Endodermal cell (in vitro differentiated cells): Measurements from ENCODE around the gene TEP1. TPM values are rescaled to one million over a fixed set of nuclear protein-coding genes. Genes with fewer than 3 reads are reported as not detected.

Source experiments
- DNase-seq: peaks from one replicate; pipeline ENCODE4 v3.0.0-alpha.2; 2017
- H3K27ac ChIP-seq: 2 replicates; pipeline ENCODE4 v1.5.1; 2013; ENCODE audit warnings: mild to moderate bottlenecking, low read depth, low read length, moderate library complexity
- H3K27me3 ChIP-seq: 2 replicates; pipeline ENCODE4 v1.6.1; 2013; ENCODE audit warnings: mild to moderate bottlenecking, low read length, moderate library complexity; ENCODE audit not compliant: insufficient read depth, control insufficient read depth, poor library complexity, severe bottlenecking
- H3K36me3 ChIP-seq: 2 replicates; pipeline ENCODE4 v1.7.0; 2013; ENCODE audit warnings: mild to moderate bottlenecking, low read length, moderate library complexity; ENCODE audit not compliant: control insufficient read depth, insufficient read depth
- H3K4me1 ChIP-seq: one replicate; pipeline ENCODE4 v1.7.0; 2013; ENCODE audit warnings: low read length; ENCODE audit not compliant: control insufficient read depth, insufficient read depth
- H3K4me3 ChIP-seq: 2 replicates; pipeline ENCODE4 v1.5.1; 2013; ENCODE audit warnings: mild to moderate bottlenecking, low read length, moderate library complexity
- H3K9ac ChIP-seq: 2 replicates; pipeline ENCODE4 v1.6.1; 2013; ENCODE audit warnings: mild to moderate bottlenecking, low read length, moderate library complexity; ENCODE audit not compliant: poor library complexity, severe bottlenecking; ENCODE audit errors: extremely low read depth
- H3K9me3 ChIP-seq: 2 replicates; pipeline ENCODE4 v1.6.1; 2013; ENCODE audit warnings: mild to moderate bottlenecking, low read length, moderate library complexity; ENCODE audit not compliant: control insufficient read depth
- H3K27ac Mint-ChIP-seq: 2 replicates; pipeline ENCODE4 v1.8.0; 2020; ENCODE audit warnings: mixed read lengths
- H3K27me3 Mint-ChIP-seq: 2 replicates; pipeline ENCODE4 v1.8.0; 2021; ENCODE audit warnings: mild to moderate bottlenecking, mixed read lengths; ENCODE audit not compliant: insufficient read depth
- H3K36me3 Mint-ChIP-seq: 2 replicates; pipeline ENCODE4 v1.8.0; 2020; ENCODE audit warnings: low read depth, mixed read lengths
- H3K4me1 Mint-ChIP-seq: 2 replicates; pipeline ENCODE4 v1.8.0; 2020; ENCODE audit warnings: mixed read lengths
- H3K4me3 Mint-ChIP-seq: 2 replicates; pipeline ENCODE4 v1.8.0; 2020; ENCODE audit warnings: mild to moderate bottlenecking, moderate library complexity, mixed read lengths
- H3K9me3 Mint-ChIP-seq: 2 replicates; pipeline ENCODE4 v1.8.0; 2020; ENCODE audit warnings: mild to moderate bottlenecking, mixed read lengths
- WGBS, 2 experiments: methylation state at CpG; one replicate each; pipeline versions ENCODE4 v1.1.5 to v1.1.7; 2013; ENCODE audit warnings: missing lambda C conversion rate in 2 of 2, mixed read lengths in 1 of 2; ENCODE audit not compliant: insufficient coverage in 1 of 2, insufficient read length in 1 of 2; 5-methylcytosine and 5-hydroxymethylcytosine counted together
- total RNA-seq, 2 donors: library from RNA; stranded (reverse); fragmentation: NEBNext Ultra II Directional in 1 of 2; extraction: Animal tissue kit (Norgen Biotek cat#: 25700) in 1 of 2; gene quantifications; 2 replicates in 1 of 2; 3 replicates in 1 of 2; pipeline ENCODE4 v1.2.1, GENCODE V29; 2021
- TF ChIP-seq, protein P1 (sequence below): fragments of 200-600 bp; sonication (generic); conservative IDR thresholded peaks from 2 replicates; pipeline ENCODE4 v1.5.0; 2021; ENCODE audit warnings: antibody characterized with exemption, mild to moderate bottlenecking

TEP1 gene
- total RNA-seq, 2 donors from 2014 or later: 33.8 to 34.0 TPM

DNA sequence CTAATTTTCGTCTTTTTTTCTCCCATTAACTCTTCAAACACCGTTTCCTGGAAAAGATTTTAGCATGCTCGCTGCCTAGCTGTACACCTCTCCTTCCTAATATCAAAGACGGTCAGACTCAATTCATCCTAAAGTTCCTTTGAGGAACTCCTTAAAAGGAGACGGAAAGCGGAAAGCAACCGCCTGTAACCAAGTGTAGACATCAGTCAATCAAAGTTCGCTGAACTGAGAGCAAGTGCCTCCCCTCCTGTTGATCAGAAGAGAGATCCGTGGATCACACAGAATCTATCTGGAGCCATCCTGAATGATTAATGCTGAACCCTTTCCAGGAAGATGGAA is 412 bp upstream of the TEP1 start:
- no peak overlapping the region for H3K27ac ChIP-seq
- no peaks in the 10 kb centered on the region for H3K36me3 ChIP-seq
- peak overlapping the region; percentile 66 for H3K9ac ChIP-seq
- peak overlapping the region; percentile 74 for H3K4me3 Mint-ChIP-seq
- H3K4me1 ChIP-seq: peaks cover 9% of the 10 kb centered on the region
- H3K27me3 Mint-ChIP-seq: no peaks in the 10 kb centered on the region
- TF ChIP-seq, protein P1, sequence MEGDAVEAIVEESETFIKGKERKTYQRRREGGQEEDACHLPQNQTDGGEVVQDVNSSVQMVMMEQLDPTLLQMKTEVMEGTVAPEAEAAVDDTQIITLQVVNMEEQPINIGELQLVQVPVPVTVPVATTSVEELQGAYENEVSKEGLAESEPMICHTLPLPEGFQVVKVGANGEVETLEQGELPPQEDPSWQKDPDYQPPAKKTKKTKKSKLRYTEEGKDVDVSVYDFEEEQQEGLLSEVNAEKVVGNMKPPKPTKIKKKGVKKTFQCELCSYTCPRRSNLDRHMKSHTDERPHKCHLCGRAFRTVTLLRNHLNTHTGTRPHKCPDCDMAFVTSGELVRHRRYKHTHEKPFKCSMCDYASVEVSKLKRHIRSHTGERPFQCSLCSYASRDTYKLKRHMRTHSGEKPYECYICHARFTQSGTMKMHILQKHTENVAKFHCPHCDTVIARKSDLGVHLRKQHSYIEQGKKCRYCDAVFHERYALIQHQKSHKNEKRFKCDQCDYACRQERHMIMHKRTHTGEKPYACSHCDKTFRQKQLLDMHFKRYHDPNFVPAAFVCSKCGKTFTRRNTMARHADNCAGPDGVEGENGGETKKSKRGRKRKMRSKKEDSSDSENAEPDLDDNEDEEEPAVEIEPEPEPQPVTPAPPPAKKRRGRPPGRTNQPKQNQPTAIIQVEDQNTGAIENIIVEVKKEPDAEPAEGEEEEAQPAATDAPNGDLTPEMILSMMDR: no peak
- H3K9me3 ChIP-seq: no peaks in the 10 kb centered on the region
- H3K4me3 ChIP-seq: peak overlapping the region; percentile 98
- peak overlapping the region; percentile 92 for H3K27ac Mint-ChIP-seq
- peaks cover 28% of the 10 kb centered on the region for H3K4me1 Mint-ChIP-seq
- DNase-seq: no peak
- H3K36me3 Mint-ChIP-seq: peaks cover 1% of the 10 kb centered on the region
- WGBS, 2 experiments: 3 to 6% methylated on average over 9 of the region's 9 CpGs
- no peaks in the 10 kb centered on the region for H3K9me3 Mint-ChIP-seq
- H3K27me3 ChIP-seq: no peaks in the 10 kb centered on the region

DNA sequence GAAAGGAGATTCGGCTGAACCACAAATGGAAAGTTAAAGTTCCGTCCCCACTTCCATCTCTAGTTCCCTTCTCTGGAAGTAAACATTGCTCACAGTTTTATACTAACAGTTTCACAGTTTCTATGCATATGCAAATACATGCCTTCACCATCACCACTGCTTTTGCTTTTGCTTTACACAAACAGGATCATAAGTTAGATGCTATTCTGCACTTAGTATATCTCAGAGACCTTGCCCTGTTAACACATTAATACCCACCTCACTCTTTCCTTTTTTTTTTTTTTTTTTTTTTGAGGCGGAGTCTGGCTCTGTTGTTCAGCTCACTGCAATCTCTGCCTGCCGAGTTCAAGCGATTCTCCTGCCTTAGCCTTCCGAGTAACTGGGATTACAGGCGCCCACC is 890 bp downstream of the TEP1 start:
- Histone ChIP-seq H3K9ac (peak overlapping the region; percentile 66), H3K4me3 (peak overlapping the region; percentile 98), H3K27ac (no peak overlapping the region), H3K36me3 (peaks cover 8% of the 10 kb centered on the region), H3K4me1 (no peaks in the 10 kb centered on the region), H3K27me3 (no peaks in the 10 kb centered on the region), H3K9me3 (no peaks in the 10 kb centered on the region)
- peaks cover 17% of the 10 kb centered on the region for H3K4me1 Mint-ChIP-seq
- TF ChIP-seq, protein P1: no peak
- H3K36me3 Mint-ChIP-seq: peaks cover 10% of the 10 kb centered on the region
- peak overlapping the region; percentile 92 for H3K27ac Mint-ChIP-seq
- WGBS, 2 experiments: 14 to 43% methylated on average over 1 to 7 of the region's 7 CpGs
- DNase-seq: no peak
- no peaks in the 10 kb centered on the region for H3K9me3 Mint-ChIP-seq
- peak overlapping the region; percentile 74 for H3K4me3 Mint-ChIP-seq
- H3K27me3 Mint-ChIP-seq: no peaks in the 10 kb centered on the region

DNA sequence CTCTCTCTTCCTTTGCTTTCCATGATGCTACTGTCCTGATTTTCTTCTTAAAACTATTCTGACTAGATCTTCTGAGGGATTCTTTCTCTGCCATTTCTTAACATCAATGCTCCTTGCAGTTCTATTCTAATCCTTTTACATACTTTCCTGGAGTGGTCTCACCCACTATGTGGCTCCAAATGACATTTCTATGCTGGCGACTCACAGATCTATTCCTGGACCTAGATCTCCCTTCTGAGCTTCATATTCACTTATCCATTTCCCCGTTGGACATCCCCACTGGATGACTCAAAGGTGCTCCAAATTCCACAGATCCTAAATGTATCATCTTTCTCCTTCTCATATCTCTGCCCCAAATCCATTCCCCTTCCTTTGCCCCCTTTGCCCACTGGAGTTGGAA is 4.1 kb downstream of the TEP1 start:
- Histone ChIP-seq H3K27ac (no peak overlapping the region), H3K27me3 (no peaks in the 10 kb centered on the region), H3K36me3 (peaks cover 39% of the 10 kb centered on the region), H3K4me1 (no peaks in the 10 kb centered on the region), H3K4me3 (no peak overlapping the region), H3K9ac (no peak overlapping the region), H3K9me3 (no peaks in the 10 kb centered on the region)
- Mint-ChIP-seq H3K27me3 (no peaks in the 10 kb centered on the region), H3K4me1 (peaks cover 11% of the 10 kb centered on the region), H3K36me3 (peaks cover 37% of the 10 kb centered on the region), H3K4me3 (no peak overlapping the region), H3K9me3 (no peaks in the 10 kb centered on the region), H3K27ac (no peak overlapping the region)
- WGBS, 2 experiments: 78 to 93% methylated on average over 2 of the region's 2 CpGs
- no peak for DNase-seq
- TF ChIP-seq, protein P1: no peak
